ENCODE results near the gene ZBTB24. TPM values are rescaled to one million over a fixed set of nuclear protein-coding genes. Genes with fewer than 3 reads are reported as not detected.

ZBTB24 gene
- 6.2 and 6.4 TPM in 2 replicates for total RNA-seq
- polyA plus RNA-seq, result 1.9 TPM in 2 replicates
- 2.3 TPM in 2 replicates for polyA plus RNA-seq (2011; cell fraction: cytosol; rRNA removed)
- polyA plus RNA-seq (2011; cell fraction: nucleus; rRNA removed), result 2.8 and 3.1 TPM in 2 replicates
- 3.2 and 3.9 TPM in 2 replicates for polyA plus RNA-seq (2012)
- 4.6 and 4.9 TPM in 2 replicates for polyA minus RNA-seq
- 5.0 TPM for polyA minus RNA-seq (2011; cell fraction: cytosol; rRNA and poly(A)+ RNA removed)
- polyA minus RNA-seq (2011; cell fraction: nucleus; rRNA and poly(A)+ RNA removed), result 2.4 and 3.4 TPM in 2 replicates
- percentile 80 among the genes with signal in this experiment for Bru-seq, nascent RNA
- BruChase-seq, experiment 1, labeled RNA remaining after a 6-hour chase, result percentile 72 among the genes with signal in this experiment
- BruChase-seq, experiment 2, labeled RNA remaining after a 2-hour chase, result percentile 79 among the genes with signal in this experiment
- long read RNA-seq, full-length matches to known transcripts, result 7 of 17 reads
- long read RNA-seq, partial matches to known transcripts, result 6 of 17 reads
- long read RNA-seq, other reads (novel, unspliced or antisense), result 4 of 17 reads

DNA sequence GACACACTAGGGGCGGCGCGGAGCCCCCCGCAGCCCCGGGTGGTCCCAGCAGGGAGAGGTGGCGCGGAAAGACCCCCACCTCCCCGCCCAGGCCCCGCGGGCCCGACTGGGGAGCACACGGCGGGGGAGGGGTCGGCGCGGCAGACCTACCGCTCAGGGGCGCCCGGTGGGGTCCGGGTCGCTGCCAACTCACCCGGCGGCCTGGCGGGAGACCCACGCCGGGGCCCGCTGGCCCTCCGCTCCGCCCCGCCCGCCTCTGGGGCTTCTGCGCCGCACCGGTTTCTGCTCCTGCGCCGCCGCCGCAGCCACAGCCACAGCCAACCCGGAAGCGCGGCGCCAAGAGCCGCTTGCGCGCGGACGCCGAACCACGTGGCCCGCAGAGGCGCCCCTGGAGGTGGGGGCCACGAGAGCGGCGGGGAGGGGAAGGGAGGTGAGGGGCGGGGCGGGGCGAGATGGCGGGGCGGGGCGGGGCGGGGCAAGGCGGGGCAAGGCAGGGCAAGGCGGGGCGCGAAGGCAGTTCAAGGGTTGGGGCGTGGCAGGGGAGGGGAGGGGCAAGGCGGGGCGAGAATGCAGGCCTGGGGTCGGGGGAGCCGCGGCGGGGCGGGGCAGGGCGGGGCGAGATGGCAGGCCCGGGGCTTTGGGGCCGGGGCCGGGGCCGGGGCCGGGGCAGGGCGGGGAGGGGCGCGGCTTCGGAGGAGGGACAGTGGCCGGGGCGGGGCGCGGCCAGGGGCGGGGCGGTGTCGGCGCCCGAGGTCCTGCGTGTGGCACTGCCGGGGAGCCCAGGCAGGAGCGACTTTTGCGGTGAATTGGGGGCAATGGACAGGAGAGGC is at the start of gene ZBTB24:
Gene ZBTB24, minus strand, starts transcription at position 315 of the 830 bp plus-strand sequence. CDS start 1,193 bp downstream, outside the sequence.
- ChIA-PET POLR2A (interaction anchor here (0.7 to 0.9 kb wide), 2 partner anchors 26 to 1391 kb away, joined by 3 read pairs; partner anchors contain the start of gene AMD1), CTCF (interaction anchor here (0.8 kb wide), 2 partner anchors 15 to 27 kb away, joined by 4 read pairs; partner anchors contain the start of gene MICAL1)
- intact Hi-C loops (cut with micrococcal nuclease), result loop anchor here (2.0 to 5.0 kb wide), 3 partner anchors 41 to 208 kb away; partner anchors contain the start of genes AK9, CD164, FIG4 and PPIL6
- Histone ChIP-seq H3K9ac (replicated peaks; ENCODE audit: extremely low read depth, insufficient read depth, low read length) (peak within 1 kb of the TSS; percentile 78), H3K27me3 (ENCODE audit: control insufficient read depth in 2 of 2, insufficient read depth in 2 of 2, low read length in 2 of 2) (peaks cover 8 to 13% of the 10 kb centered on the region in 2 experiments), H3K9me1 (replicated peaks; ENCODE audit: control insufficient read depth, extremely low read depth, insufficient read depth, low read length) (no peaks in the 10 kb centered on the region), H2AFZ (ENCODE audit: low read depth, low read length) (peak within 1 kb of the TSS; percentile 97), H3K4me1 (ENCODE audit: control insufficient read depth, extremely low read depth, insufficient read depth, low read length) (peaks cover 26% of the 10 kb centered on the region), H4K20me1 (replicated peaks; ENCODE audit: control insufficient read depth, extremely low read depth, insufficient read depth, low read length) (no peaks in the 10 kb centered on the region), H3K9me3 (replicated peaks; ENCODE audit: control insufficient read depth, insufficient read depth, low read length) (no peaks in the 10 kb centered on the region), H3K4me3 (replicated peaks in 1 of 3; ENCODE audit: insufficient read depth in 1 of 3, low read depth in 1 of 3, low read length in 3 of 3) (peak within 1 kb of the TSS; percentile 55 to 95 (median 93)), H3K4me2 (ENCODE audit: insufficient read depth, low read length) (peak within 1 kb of the TSS; percentile 98), H3K79me2 (ENCODE audit: control insufficient read depth, insufficient read depth, low read length) (peaks cover 39% of the 10 kb centered on the region), H3K36me3 (ENCODE audit: control insufficient read depth in 2 of 2, extremely low read depth in 1 of 2, insufficient read depth in 2 of 2, low read length in 2 of 2) (peaks cover 0 to 3% of the 10 kb centered on the region in 2 experiments), H3K27ac (ENCODE audit: insufficient read depth, low read depth, low read length) (peak within 1 kb of the TSS; percentile 78)
- TF ChIP-seq, protein P1, sequence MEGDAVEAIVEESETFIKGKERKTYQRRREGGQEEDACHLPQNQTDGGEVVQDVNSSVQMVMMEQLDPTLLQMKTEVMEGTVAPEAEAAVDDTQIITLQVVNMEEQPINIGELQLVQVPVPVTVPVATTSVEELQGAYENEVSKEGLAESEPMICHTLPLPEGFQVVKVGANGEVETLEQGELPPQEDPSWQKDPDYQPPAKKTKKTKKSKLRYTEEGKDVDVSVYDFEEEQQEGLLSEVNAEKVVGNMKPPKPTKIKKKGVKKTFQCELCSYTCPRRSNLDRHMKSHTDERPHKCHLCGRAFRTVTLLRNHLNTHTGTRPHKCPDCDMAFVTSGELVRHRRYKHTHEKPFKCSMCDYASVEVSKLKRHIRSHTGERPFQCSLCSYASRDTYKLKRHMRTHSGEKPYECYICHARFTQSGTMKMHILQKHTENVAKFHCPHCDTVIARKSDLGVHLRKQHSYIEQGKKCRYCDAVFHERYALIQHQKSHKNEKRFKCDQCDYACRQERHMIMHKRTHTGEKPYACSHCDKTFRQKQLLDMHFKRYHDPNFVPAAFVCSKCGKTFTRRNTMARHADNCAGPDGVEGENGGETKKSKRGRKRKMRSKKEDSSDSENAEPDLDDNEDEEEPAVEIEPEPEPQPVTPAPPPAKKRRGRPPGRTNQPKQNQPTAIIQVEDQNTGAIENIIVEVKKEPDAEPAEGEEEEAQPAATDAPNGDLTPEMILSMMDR (IDR thresholded peaks at IDR 0.05; ENCODE audit: extremely low read depth in 1 of 2, insufficient read depth in 1 of 2, low read depth in 1 of 2, low read length in 2 of 2), result no peak
- TF ChIP-seq POLR2AphosphoS5 (IDR thresholded peaks at IDR 0.05; ENCODE audit: insufficient read depth, low read depth, low read length), result peak; percentile 90
- peak; percentile 70 for TF ChIP-seq POLR2A (IDR thresholded peaks at IDR 0.05; ENCODE audit: low read depth, low read length)
- no peak for TF ChIP-seq FOS (IDR thresholded peaks at IDR 0.05; ENCODE audit: borderline replicate concordance, insufficient read depth, low read length)
- TF ChIP-seq MYC (IDR thresholded peaks at IDR 0.05; ENCODE audit: low read depth, low read length), result peak; percentile 17
- no peak for TF ChIP-seq EZH2 (IDR thresholded peaks at IDR 0.05; ENCODE audit: borderline replicate concordance, low read depth, low read length, severe bottlenecking)
- TF ChIP-seq, protein P2, sequence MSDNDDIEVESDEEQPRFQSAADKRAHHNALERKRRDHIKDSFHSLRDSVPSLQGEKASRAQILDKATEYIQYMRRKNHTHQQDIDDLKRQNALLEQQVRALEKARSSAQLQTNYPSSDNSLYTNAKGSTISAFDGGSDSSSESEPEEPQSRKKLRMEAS (IDR thresholded peaks at IDR 0.05; ENCODE audit: insufficient read depth, insufficient read length), result peak; percentile 90
- TF ChIP-seq GATA2 (IDR thresholded peaks at IDR 0.05; ENCODE audit: insufficient read depth, insufficient read length, low read depth, low read length), result no peak
- peak; percentile 79 for DNase-seq (ENCODE audit: low read depth, low spot score)
- BruUV-seq (replicated peaks), result no TSS peak
- dilution Hi-C loops (cut with MboI; ENCODE audit: extremely low pct_ligation_motif_present, low sequenced_read_pairs), result no loop called here
- FAIRE-seq, result peak; percentile 24

Measured in endothelial cell of umbilical vein (primary cell).